Skeletal muscle tissue (tissue), 4 donors: ENCODE measurements around the gene CPNE8. TPM values are rescaled to one million over a fixed set of nuclear protein-coding genes. Genes with fewer than 3 reads are reported as not detected.

Experiments
- H3K27ac ChIP-seq: one replicate; pipeline ENCODE4 v1.7.0; 2013; ENCODE audit warnings: mild to moderate bottlenecking, low read depth, low read length, inconsistent platforms
- H3K27me3 ChIP-seq, 3 donors: one replicate each; pipeline ENCODE4 v1.7.0; 2013; ENCODE audit warnings: low read length in 3 of 3; ENCODE audit not compliant: control insufficient read depth in 3 of 3, insufficient read depth in 3 of 3
- H3K36me3 ChIP-seq, 3 donors: one replicate each; pipeline ENCODE4 v1.7.0; 2013; ENCODE audit warnings: low read length in 3 of 3; ENCODE audit not compliant: control insufficient read depth in 3 of 3, insufficient read depth in 3 of 3
- H3K4me1 ChIP-seq, 3 donors: one replicate each; pipeline ENCODE4 v1.7.0; 2013; ENCODE audit warnings: low read length in 3 of 3, mild to moderate bottlenecking in 3 of 3; ENCODE audit not compliant: control insufficient read depth in 3 of 3, insufficient read depth in 3 of 3
- H3K4me3 ChIP-seq, 3 donors: one replicate each; pipeline ENCODE4 v1.7.0; 2013; ENCODE audit warnings: low read length in 3 of 3
- H3K9ac ChIP-seq, 3 donors: one replicate each; pipeline ENCODE4 v1.7.0; 2013; ENCODE audit warnings: low read length in 3 of 3, mild to moderate bottlenecking in 3 of 3, moderate library complexity in 2 of 3, low read depth in 1 of 3
- H3K9me3 ChIP-seq, 3 donors: one replicate each; pipeline ENCODE4 v1.7.0; 2013; ENCODE audit warnings: low read length in 3 of 3; ENCODE audit not compliant: control insufficient read depth in 3 of 3
- total RNA-seq: library from RNA; depleted of rRNA; stranded (reverse); fragments of >200 nt; gene quantifications from one replicate; pipeline ENCODE4 v1.2.3, GENCODE V29; 2014
- donor health status: Osteomylitis.

CPNE8 gene
- total RNA-seq, 1 donor from 2014 or later, result 4.7 TPM

GRCh38 chr12:38921025-38921677 lies 15.8 kb upstream of the CPNE8 start:
- no peaks in the 10 kb centered on the region for H3K4me1 ChIP-seq

GRCh38 chr12:38919191-38919590 lies 13.8 kb upstream of the CPNE8 start:
- H3K4me3 ChIP-seq, result no peak overlapping the region

More at GRCh38 chr12:38921025-38921677, 15.8 kb upstream of the CPNE8 start:
- Histone ChIP-seq H3K9ac (no peak overlapping the region), H3K36me3 (no peaks in the 10 kb centered on the region), H3K4me3 (no peak overlapping the region), H3K9me3 (no peaks in the 10 kb centered on the region), H3K27ac (no peak overlapping the region), H3K27me3 (no peaks in the 10 kb centered on the region)

GRCh38 chr12:38915429-38916182 lies 10.2 kb upstream of the CPNE8 start:
- H3K9ac ChIP-seq, result no peak overlapping the region
- no peaks in the 10 kb centered on the region for H3K27me3 ChIP-seq
- no peak overlapping the region for H3K4me3 ChIP-seq
- no peaks in the 10 kb centered on the region for H3K4me1 ChIP-seq
- no peaks in the 10 kb centered on the region for H3K9me3 ChIP-seq
- no peak overlapping the region for H3K27ac ChIP-seq
- no peaks in the 10 kb centered on the region for H3K36me3 ChIP-seq

More at GRCh38 chr12:38919191-38919590, 13.8 kb upstream of the CPNE8 start:
- Histone ChIP-seq H3K36me3 (no peaks in the 10 kb centered on the region), H3K27me3 (no peaks in the 10 kb centered on the region), H3K9ac (no peak overlapping the region), H3K4me1 (no peaks in the 10 kb centered on the region), H3K27ac (no peak overlapping the region), H3K9me3 (no peaks in the 10 kb centered on the region)

DNA sequence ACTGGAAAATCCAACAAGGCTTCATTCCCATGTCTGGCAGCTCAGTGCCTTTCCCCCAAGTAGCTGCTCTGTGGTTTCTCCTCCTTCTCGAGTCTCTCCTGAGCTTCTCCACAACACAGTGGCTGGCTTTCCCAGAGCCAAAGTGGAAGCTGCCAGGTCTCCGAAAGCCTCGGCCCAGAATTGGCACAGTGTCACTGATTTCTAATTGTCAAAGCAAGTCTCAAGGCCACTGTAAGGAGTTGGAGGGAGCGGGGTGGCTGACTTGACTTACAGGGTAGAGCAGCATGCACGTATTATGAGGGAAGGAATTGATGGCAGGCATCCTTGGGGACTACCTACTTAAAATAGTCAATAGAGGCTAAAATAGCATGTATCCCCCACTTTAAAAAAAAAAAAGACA lies 6.7 kb upstream of the CPNE8 start:
- no peaks in the 10 kb centered on the region for H3K36me3 ChIP-seq
- H3K27ac ChIP-seq, result no peak overlapping the region
- H3K4me1 ChIP-seq, result peaks cover 0 to 1% (median 0%) of the 10 kb centered on the region in 3 donors
- no peak overlapping the region for H3K4me3 ChIP-seq
- H3K9ac ChIP-seq, result no peak overlapping the region
- H3K9me3 ChIP-seq, result no peaks in the 10 kb centered on the region
- no peaks in the 10 kb centered on the region for H3K27me3 ChIP-seq

- Histone ChIP-seq H3K9ac (no peak overlapping the region), H3K4me3 (no peak overlapping the region), H3K27me3 (peaks cover 0 to 1% (median 0%) of the 10 kb centered on the region in 3 donors), H3K36me3 (no peaks in the 10 kb centered on the region), H3K27ac (no peak overlapping the region), H3K4me1 (peaks cover 0 to 5% (median 0%) of the 10 kb centered on the region in 3 donors), H3K9me3 (no peaks in the 10 kb centered on the region)
These were observed 6.2 kb upstream of the CPNE8 start for GRCh38 chr12:38911611-38912010.

- Histone ChIP-seq H3K9ac (peak overlapping the region in 2 of 3 donors; percentile 22 to 82), H3K4me3 (peak overlapping the region in 2 of 3 donors; percentile 85 to 86), H3K9me3 (no peaks in the 10 kb centered on the region), H3K36me3 (no peaks in the 10 kb centered on the region), H3K4me1 (peaks cover 4 to 8% (median 7%) of the 10 kb centered on the region in 3 donors), H3K27me3 (peaks cover 0 to 15% (median 0%) of the 10 kb centered on the region in 3 donors), H3K27ac (peak overlapping the region; percentile 94)
These were observed 2.0 kb upstream of the CPNE8 start for GRCh38 chr12:38907201-38907923.

DNA sequence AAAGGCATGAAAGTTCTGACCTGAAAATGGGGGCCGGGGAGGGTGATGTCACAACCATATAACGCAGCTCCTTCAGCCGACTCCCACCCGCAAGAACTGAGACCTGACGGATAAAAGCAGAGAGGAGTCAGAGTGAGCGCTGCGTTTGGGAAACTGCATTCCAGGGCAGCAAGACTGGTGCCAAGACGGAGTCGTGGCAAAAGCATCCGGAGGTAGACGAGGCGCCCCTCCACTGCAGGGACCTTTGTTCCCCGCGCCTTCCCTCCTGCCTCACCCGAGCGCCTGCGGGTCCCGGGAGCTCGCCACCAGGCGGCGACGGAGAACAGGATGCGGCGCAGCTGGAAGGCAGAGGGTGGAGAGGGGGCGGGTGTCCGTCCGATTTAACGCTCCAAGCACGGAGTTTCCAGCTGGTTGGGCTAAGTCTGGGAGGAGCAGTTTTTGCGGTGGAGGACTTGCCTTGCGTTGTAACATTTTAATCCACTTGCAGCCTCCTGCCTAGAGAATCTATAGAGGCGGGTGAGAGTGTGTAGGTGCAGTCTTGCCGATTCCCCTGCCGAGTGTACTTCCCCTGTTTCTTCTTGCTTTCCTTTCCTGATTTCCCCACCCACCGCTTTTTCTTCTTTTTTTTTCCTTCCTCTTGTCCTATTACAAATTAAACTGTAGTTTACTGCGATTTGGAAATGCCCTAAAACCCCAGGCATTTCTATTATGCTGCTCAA lies 1.2 kb upstream of the CPNE8 start:
- Histone ChIP-seq H3K4me1 (peaks cover 4 to 8% (median 7%) of the 10 kb centered on the region in 3 donors), H3K9me3 (no peaks in the 10 kb centered on the region), H3K27me3 (peaks cover 0 to 15% (median 0%) of the 10 kb centered on the region in 3 donors), H3K9ac (peak overlapping the region; percentile 72 to 82 (median 82)), H3K27ac (peak overlapping the region; percentile 94), H3K4me3 (peak overlapping the region; percentile 81 to 86 (median 85)), H3K36me3 (no peaks in the 10 kb centered on the region)

DNA sequence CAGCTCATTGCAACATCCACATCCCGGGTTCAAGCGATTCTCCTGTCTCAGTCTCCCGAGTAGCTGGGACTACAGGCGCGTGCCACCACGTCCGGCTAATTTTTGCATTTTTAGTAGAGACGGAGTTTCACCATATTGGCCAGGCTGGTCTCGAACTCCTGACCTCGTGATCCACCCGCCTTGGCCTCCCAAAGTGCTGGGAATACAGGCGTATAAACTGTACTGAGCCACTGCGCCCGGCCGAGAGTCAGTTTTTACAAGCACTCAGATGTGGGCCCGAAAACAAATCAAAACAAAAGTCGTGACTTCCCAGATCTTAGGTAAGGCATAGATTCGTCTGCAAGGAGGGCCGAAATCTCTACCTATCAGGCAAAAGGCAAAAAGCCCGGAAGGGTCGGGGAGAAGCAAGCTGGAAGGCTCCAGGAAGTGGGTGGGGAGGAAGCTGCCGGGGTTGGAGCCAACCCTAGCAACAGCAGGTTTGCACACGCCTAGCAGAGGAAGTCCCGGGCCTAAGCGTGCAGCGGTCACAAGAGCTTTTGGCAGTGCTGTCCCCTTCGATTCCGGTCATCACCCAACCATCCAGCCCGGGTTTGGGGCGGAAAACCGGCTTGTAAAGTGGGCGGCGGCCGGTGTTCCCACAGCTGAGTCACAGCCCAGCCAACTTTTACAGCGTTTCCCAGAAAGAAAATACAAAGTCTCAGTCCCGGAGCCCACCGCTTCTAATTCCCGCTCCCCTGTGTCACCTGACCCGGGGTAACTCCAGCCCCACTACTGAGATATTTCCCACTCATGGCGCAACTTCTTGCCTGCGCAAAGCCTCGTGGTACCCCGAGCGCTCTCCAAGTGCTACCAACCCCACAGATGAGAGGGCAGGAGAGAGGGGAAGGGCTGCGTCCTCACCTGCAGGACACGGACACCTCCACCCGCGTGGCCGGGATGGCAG lies 583 bp downstream of the CPNE8 start:
- H3K36me3 ChIP-seq, result no peaks in the 10 kb centered on the region
- H3K4me3 ChIP-seq, result peak overlapping the region; percentile 81 to 86 (median 85)
- H3K9ac ChIP-seq, result peak overlapping the region; percentile 82 to 92 (median 82)
- peaks cover 0 to 15% (median 0%) of the 10 kb centered on the region in 3 donors for H3K27me3 ChIP-seq
- peaks cover 4 to 8% (median 7%) of the 10 kb centered on the region in 3 donors for H3K4me1 ChIP-seq
- H3K27ac ChIP-seq, result peak overlapping the region; percentile 94
- H3K9me3 ChIP-seq, result no peaks in the 10 kb centered on the region
